Measurements from ENCODE around the gene CDH5.

GRCh38 chr16:66353055-66353454 lies 13.4 kb upstream of the CDH5 start:
- no peak for TF ChIP-seq CTCF (IDR thresholded peaks at IDR 0.05)
- no peak for TF ChIP-seq POLR2A (IDR thresholded peaks at IDR 0.05)
- TF ChIP-seq POLR2AphosphoS5 (IDR thresholded peaks at IDR 0.05; ENCODE audit: insufficient read depth in 1 of 2, low read depth in 1 of 2): no peak

All from vagina (tissue), 2 donors.